ENCODE data around the gene CHST11. TPM values are rescaled to one million over a fixed set of nuclear protein-coding genes. Genes with fewer than 3 reads are reported as not detected.

CHST11 gene
- polyA plus RNA-seq, 1 donor (not counting 4 experiments of a cell fraction or from before 2014, with no cell fraction given), result 11.9 TPM

DNA sequence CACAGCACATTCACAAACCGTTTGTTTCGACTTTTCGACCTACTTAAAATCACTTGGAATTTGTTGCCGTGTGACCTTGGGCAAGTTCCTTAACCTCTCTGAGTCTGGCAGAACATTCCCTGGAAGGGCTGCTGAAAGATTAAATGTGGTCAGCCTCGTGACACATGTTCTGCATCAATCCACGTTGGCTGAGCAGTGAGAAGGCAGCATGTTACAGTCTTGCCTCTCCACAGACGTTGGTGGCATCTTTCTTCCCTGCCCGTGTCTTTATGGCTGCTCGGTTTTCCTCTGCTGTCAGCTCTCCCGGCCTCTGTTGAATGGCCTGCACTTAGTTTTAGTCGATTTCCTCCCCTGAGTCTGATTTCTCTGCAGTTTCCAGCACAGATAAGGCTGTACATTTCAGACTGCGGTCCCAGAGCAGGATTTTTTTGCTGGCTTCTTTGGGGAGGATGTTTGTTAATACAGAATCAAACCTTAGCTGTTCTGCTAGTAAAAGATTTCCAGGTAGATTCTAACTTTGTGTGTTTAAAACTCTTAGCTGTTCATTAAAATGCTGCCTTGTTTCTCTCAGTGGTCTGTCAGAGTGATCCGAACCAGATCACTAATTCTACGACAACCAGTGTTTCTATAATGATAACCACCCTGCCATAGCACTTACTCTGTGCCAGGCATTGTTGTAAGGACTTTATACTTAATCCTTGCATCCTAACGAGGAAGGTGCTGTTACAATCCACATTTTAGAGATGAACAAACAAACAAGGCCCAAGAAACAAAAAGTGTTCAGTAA lies 217.1 kb downstream of the CHST11 start:
- DNase-seq (ENCODE audit: low read depth, low spot score) (no peak), FAIRE-seq (no peak)
- Histone ChIP-seq H3K27me3 (ENCODE audit: control insufficient read depth, extremely low read depth, insufficient read depth, low read length) (no peaks in the 10 kb centered on the region), H3K27ac (ENCODE audit: control insufficient read depth, insufficient read depth, low read length) (no peak overlapping the region), H3K9ac (ENCODE audit: control insufficient read depth, extremely low read depth, insufficient read depth, low read length) (no peak overlapping the region), H3K9me3 (ENCODE audit: control insufficient read depth, low read depth, low read length) (no peaks in the 10 kb centered on the region), H3K4me2 (ENCODE audit: control insufficient read depth, extremely low read depth, insufficient read depth, low read depth, low read length) (no peak overlapping the region), H3K36me3 (ENCODE audit: control insufficient read depth in 2 of 2, extremely low read depth in 1 of 2, insufficient read depth in 2 of 2, low read length in 2 of 2) (no peaks in the 10 kb centered on the region), H3K9me1 (ENCODE audit: control insufficient read depth, extremely low read depth, insufficient read depth, low read length) (no peaks in the 10 kb centered on the region), H3K4me1 (ENCODE audit: control insufficient read depth, extremely low read depth, insufficient read depth, low read length) (peaks cover 54% of the 10 kb centered on the region), H3K79me2 (ENCODE audit: control insufficient read depth, insufficient read depth, low read length) (peaks cover 3% of the 10 kb centered on the region), H2AFZ (ENCODE audit: control insufficient read depth, low read length) (no peak overlapping the region), H3K4me3 (ENCODE audit: control insufficient read depth in 2 of 3, extremely low read depth in 1 of 3, insufficient read depth in 2 of 3, low read depth in 1 of 3, low read length in 3 of 3) (no peak overlapping the region), H4K20me1 (ENCODE audit: control insufficient read depth, extremely low read depth, insufficient read depth, low read length) (no peaks in the 10 kb centered on the region)
- dilution Hi-C loops (cut with MboI; ENCODE audit: extremely low pct_ligation_motif_present, low sequenced_read_pairs), result no loop called here
- TF ChIP-seq, protein P1, sequence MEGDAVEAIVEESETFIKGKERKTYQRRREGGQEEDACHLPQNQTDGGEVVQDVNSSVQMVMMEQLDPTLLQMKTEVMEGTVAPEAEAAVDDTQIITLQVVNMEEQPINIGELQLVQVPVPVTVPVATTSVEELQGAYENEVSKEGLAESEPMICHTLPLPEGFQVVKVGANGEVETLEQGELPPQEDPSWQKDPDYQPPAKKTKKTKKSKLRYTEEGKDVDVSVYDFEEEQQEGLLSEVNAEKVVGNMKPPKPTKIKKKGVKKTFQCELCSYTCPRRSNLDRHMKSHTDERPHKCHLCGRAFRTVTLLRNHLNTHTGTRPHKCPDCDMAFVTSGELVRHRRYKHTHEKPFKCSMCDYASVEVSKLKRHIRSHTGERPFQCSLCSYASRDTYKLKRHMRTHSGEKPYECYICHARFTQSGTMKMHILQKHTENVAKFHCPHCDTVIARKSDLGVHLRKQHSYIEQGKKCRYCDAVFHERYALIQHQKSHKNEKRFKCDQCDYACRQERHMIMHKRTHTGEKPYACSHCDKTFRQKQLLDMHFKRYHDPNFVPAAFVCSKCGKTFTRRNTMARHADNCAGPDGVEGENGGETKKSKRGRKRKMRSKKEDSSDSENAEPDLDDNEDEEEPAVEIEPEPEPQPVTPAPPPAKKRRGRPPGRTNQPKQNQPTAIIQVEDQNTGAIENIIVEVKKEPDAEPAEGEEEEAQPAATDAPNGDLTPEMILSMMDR (optimal IDR thresholded peaks at IDR 0.05 in 1 of 3, IDR thresholded peaks at IDR 0.05 in 1 of 3, conservative IDR thresholded peaks at IDR 0.05 in 1 of 3; ENCODE audit: extremely low read depth in 1 of 3, insufficient read depth in 2 of 3, low read length in 3 of 3), result no peak
- TF ChIP-seq EZH2 (IDR thresholded peaks at IDR 0.05; ENCODE audit: low read length), result no peak

DNA sequence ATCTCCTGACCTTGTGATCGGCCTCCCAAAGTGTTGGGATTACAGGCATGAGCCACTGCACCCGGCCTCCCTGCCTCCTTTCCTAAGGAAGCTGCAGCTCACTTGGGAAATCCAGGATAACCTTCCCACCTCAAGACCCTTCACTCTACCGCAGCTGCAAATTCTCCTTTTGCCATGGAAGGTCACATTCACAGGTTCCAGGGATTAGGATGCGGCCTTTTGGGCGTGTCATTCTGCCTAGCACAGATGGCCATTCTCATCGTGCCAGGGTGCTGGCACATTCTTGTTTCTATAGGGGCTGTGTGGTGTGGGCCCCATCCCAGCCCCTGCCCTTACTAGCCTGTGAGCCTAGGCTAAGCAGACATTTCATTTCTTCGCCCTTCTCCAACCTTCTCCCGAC lies 219.9 kb downstream of the CHST11 start:
- TF ChIP-seq, protein P1 (optimal IDR thresholded peaks at IDR 0.05 in 1 of 3, IDR thresholded peaks at IDR 0.05 in 1 of 3, conservative IDR thresholded peaks at IDR 0.05 in 1 of 3; ENCODE audit: extremely low read depth in 1 of 3, insufficient read depth in 2 of 3, low read length in 3 of 3), result no peak
- no peak for TF ChIP-seq EZH2 (IDR thresholded peaks at IDR 0.05; ENCODE audit: low read length)
- DNase-seq (ENCODE audit: low read depth, low spot score), result no peak
- H3K4me1 ChIP-seq (ENCODE audit: control insufficient read depth, extremely low read depth, insufficient read depth, low read length), result peaks cover 26% of the 10 kb centered on the region
- H3K9me1 ChIP-seq (ENCODE audit: control insufficient read depth, extremely low read depth, insufficient read depth, low read length), result no peaks in the 10 kb centered on the region
- no peak for FAIRE-seq
- H3K36me3 ChIP-seq (ENCODE audit: control insufficient read depth in 2 of 2, extremely low read depth in 1 of 2, insufficient read depth in 2 of 2, low read length in 2 of 2), result no peaks in the 10 kb centered on the region
- no peak overlapping the region for H2AFZ ChIP-seq (ENCODE audit: control insufficient read depth, low read length)
- no peaks in the 10 kb centered on the region for H4K20me1 ChIP-seq (ENCODE audit: control insufficient read depth, extremely low read depth, insufficient read depth, low read length)
- H3K9ac ChIP-seq (ENCODE audit: control insufficient read depth, extremely low read depth, insufficient read depth, low read length), result no peak overlapping the region
- H3K27ac ChIP-seq (ENCODE audit: control insufficient read depth, insufficient read depth, low read length), result no peak overlapping the region
- H3K27me3 ChIP-seq (ENCODE audit: control insufficient read depth, extremely low read depth, insufficient read depth, low read length), result no peaks in the 10 kb centered on the region
- H3K4me2 ChIP-seq (ENCODE audit: control insufficient read depth, extremely low read depth, insufficient read depth, low read depth, low read length), result no peak overlapping the region
- H3K4me3 ChIP-seq (ENCODE audit: control insufficient read depth in 2 of 3, extremely low read depth in 1 of 3, insufficient read depth in 2 of 3, low read depth in 1 of 3, low read length in 3 of 3), result no peak overlapping the region
- dilution Hi-C loops (cut with MboI; ENCODE audit: extremely low pct_ligation_motif_present, low sequenced_read_pairs), result no loop called here
- H3K79me2 ChIP-seq (ENCODE audit: control insufficient read depth, insufficient read depth, low read length), result peaks cover 3% of the 10 kb centered on the region
- no peaks in the 10 kb centered on the region for H3K9me3 ChIP-seq (ENCODE audit: control insufficient read depth, low read depth, low read length)
